Vagina (tissue), 2 donors: ENCODE data around the gene NT5C3A. TPM values are rescaled to one million over a fixed set of nuclear protein-coding genes. Genes with fewer than 3 reads are reported as not detected.

Source experiments
- DNase-seq, 2 donors: peaks; one replicate each; pipeline ENCODE4 v3.0.0-alpha.2; 2017; ENCODE audit errors: extremely low spot score in 2 of 2
- H3K27ac ChIP-seq: fragments of 200-600 bp; sonication (generic); one replicate; pipeline ENCODE4 v1.5.1; 2019
- H3K27me3 ChIP-seq: fragments of 200-600 bp; sonication (generic); one replicate; pipeline ENCODE4 v1.5.1; 2019
- H3K36me3 ChIP-seq, 2 donors: fragments of 200-600 bp; sonication (generic); one replicate each; pipeline ENCODE4 v1.5.1; 2017 to 2019
- H3K4me1 ChIP-seq: fragments of 200-600 bp; sonication (generic); one replicate; pipeline ENCODE4 v1.5.1; 2019
- H3K4me3 ChIP-seq, 2 donors: fragments of 200-600 bp; sonication (generic); 1 replicate in 1 of 2; 2 replicates in 1 of 2; pipeline ENCODE4 v1.5.1; 2016 to 2019
- H3K9me3 ChIP-seq: fragments of 200-600 bp; sonication (generic); one replicate; pipeline ENCODE4 v1.5.1; 2019
- POLR2A ChIP-seq, 2 donors: fragments of 450-650 bp; IDR thresholded peaks; one replicate each; pipeline ENCODE4 v1.6.1; 2017; ENCODE audit warnings: antibody characterized with exemption in 2 of 2, mild to moderate bottlenecking in 2 of 2, moderate library complexity in 2 of 2
- POLR2AphosphoS5 ChIP-seq, 2 donors: sonication (generic); formaldehyde crosslinking; IDR thresholded peaks; one replicate each; pipeline ENCODE4 v1.9.0; 2017; ENCODE audit warnings: antibody characterized with exemption in 2 of 2, mild to moderate bottlenecking in 2 of 2, low read depth in 1 of 2; ENCODE audit not compliant: insufficient read depth in 1 of 2
- intact Hi-C: fragments of 100-400 bp; cut with DNase I; formaldehyde crosslinking; loops from one replicate; pipeline ENCODE4 v1.15.1; 2023
- total RNA-seq: library from RNA; depleted of rRNA; stranded (reverse); fragments of >200 nt; gene quantifications from one replicate; pipeline ENCODE4 v1.2.3, GENCODE V29; 2016
- TF ChIP-seq, protein P1 (sequence below), 3 experiments: fragments of 450-650 bp in 2 of 3; fragments of 200-600 bp in 1 of 3; sonication (generic) in 1 of 3; IDR thresholded peaks; one replicate each; pipeline ENCODE4 v1.5.1; 2017 to 2019; ENCODE audit warnings: antibody characterized with exemption in 3 of 3, mild to moderate bottlenecking in 2 of 3, moderate library complexity in 2 of 3

NT5C3A gene
- total RNA-seq, 1 donor from 2014 or later, result 17.2 TPM

DNA sequence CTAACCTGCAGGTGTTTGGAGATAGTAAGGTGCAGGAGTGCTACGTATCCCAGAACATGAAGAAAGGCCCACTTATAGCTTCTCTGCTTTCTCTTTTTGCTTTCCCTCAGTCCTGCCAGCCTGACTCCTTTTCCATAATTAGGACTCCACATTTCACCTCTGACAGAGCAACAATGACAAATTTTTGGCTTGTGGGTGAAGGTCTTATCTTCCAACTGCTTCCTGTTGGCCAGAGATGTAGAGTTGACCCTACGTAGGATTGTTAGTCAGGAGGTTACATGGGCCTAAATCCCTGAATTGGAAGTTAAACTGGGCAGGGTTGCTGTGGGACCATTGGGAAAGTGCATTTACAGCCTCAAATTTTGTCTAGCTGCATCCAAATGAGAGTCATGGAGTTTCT lies 25.3 kb upstream of the NT5C3A start:
- H3K4me1 ChIP-seq, result no peaks in the 10 kb centered on the region
- H3K27ac ChIP-seq, result no peak overlapping the region
- intact Hi-C loops, result no loop called here
- TF ChIP-seq POLR2AphosphoS5 (IDR thresholded peaks at IDR 0.05; ENCODE audit: insufficient read depth in 1 of 2, low read depth in 1 of 2) (no peak), POLR2A (IDR thresholded peaks at IDR 0.05) (no peak)
- TF ChIP-seq, protein P1, sequence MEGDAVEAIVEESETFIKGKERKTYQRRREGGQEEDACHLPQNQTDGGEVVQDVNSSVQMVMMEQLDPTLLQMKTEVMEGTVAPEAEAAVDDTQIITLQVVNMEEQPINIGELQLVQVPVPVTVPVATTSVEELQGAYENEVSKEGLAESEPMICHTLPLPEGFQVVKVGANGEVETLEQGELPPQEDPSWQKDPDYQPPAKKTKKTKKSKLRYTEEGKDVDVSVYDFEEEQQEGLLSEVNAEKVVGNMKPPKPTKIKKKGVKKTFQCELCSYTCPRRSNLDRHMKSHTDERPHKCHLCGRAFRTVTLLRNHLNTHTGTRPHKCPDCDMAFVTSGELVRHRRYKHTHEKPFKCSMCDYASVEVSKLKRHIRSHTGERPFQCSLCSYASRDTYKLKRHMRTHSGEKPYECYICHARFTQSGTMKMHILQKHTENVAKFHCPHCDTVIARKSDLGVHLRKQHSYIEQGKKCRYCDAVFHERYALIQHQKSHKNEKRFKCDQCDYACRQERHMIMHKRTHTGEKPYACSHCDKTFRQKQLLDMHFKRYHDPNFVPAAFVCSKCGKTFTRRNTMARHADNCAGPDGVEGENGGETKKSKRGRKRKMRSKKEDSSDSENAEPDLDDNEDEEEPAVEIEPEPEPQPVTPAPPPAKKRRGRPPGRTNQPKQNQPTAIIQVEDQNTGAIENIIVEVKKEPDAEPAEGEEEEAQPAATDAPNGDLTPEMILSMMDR (IDR thresholded peaks at IDR 0.05), result no peak
- H3K36me3 ChIP-seq, result no peaks in the 10 kb centered on the region
- H3K27me3 ChIP-seq, result no peaks in the 10 kb centered on the region
- DNase-seq, result no peak
- no peak overlapping the region for H3K4me3 ChIP-seq
- no peaks in the 10 kb centered on the region for H3K9me3 ChIP-seq

DNA sequence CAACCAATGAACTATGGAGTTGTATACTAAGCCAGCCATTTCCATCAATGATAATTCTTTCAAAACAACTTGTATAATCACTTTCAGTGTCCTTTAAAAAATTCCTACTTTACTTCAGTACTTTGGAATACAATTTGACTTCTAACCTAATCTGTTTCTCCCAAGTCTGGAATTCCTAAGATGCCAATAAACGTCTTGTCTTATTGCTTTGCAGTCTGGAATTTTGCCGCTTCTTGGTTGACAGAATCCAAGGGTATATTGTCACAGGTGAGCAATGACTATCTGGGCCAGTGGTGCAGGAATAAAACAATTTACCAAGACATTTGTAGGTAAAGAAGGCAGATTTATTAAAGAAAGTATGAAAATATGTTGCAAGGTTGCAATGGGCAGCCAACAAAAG lies 24.8 kb upstream of the NT5C3A start:
- intact Hi-C loops, result no loop called here
- Histone ChIP-seq H3K27ac (no peak overlapping the region), H3K4me3 (no peak overlapping the region), H3K4me1 (no peaks in the 10 kb centered on the region), H3K36me3 (no peaks in the 10 kb centered on the region), H3K9me3 (no peaks in the 10 kb centered on the region), H3K27me3 (no peaks in the 10 kb centered on the region)
- TF ChIP-seq POLR2A (IDR thresholded peaks at IDR 0.05) (no peak), POLR2AphosphoS5 (IDR thresholded peaks at IDR 0.05; ENCODE audit: insufficient read depth in 1 of 2, low read depth in 1 of 2) (no peak)
- TF ChIP-seq, protein P1 (IDR thresholded peaks at IDR 0.05), result no peak
- no peak for DNase-seq

DNA sequence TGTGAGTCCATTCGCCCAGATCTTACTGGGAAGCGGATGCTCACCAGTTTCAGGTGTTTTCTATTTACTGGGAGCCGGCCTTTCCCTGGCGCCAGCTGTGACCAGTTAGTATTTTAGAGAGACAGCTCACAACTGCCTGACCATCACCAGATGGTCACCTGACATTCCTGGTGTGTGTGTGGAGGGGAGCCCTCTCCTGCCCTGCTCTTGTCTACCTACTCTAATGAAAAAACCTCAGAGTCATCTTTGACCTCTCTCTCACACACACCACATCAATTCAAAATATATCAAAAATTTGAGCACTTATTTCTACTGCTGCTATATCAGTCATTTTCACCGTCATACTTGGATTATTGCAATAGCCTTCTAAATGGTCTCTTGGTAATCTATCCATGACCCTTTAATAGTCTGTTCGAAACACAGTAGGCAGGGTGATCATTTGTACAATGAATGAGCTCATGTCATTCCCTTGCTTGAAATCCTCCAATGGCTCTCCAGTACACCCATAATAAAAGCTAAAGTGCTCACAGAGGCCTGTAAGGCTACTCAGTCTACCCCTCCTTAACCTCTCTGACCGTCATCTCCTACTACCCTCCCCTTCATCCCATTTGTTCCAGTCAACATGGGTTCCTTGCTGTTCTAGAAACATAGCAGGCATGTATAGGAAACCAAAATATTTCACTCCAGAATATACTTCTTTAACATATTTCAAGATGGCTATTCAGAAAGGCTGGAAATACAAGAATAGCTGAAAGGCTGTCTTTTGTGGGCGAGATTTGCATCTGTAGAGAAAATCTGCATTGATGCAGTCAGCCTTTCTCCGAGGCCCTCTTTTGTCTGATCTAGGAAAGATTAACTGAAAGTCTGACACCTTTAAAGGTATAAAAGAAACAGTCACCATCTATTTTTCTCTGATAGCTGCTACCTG lies 17.5 kb upstream of the NT5C3A start:
- DNase-seq, result no peak
- intact Hi-C loops, result no loop called here

DNA sequence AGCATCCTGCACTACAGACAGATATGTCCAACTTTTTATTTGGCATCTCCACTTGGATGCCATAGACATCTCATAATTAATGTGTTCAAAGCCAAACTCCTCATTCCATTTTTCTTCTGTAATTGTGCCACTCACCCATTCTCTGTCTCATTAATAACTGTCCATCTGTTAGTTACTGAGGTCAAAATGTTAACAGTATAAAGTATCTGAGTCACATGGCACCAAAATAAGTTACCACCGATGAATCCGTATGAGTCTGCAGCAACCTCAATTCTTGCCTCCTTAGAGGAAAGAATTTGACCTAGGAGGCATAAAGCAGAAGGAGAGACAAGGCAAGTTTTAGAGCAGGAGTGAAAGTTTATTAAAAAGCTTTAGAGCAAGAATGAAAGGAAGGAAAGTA lies 16.5 kb upstream of the NT5C3A start:
- TF ChIP-seq, protein P1 (IDR thresholded peaks at IDR 0.05), result no peak
- no peak for TF ChIP-seq POLR2AphosphoS5 (IDR thresholded peaks at IDR 0.05; ENCODE audit: insufficient read depth in 1 of 2, low read depth in 1 of 2)
- no peak for TF ChIP-seq POLR2A (IDR thresholded peaks at IDR 0.05)
- H3K36me3 ChIP-seq, result no peaks in the 10 kb centered on the region
- no peaks in the 10 kb centered on the region for H3K4me1 ChIP-seq
- no peak for DNase-seq
- intact Hi-C loops, result no loop called here
- H3K27me3 ChIP-seq, result no peaks in the 10 kb centered on the region
- no peaks in the 10 kb centered on the region for H3K9me3 ChIP-seq
- no peak overlapping the region for H3K4me3 ChIP-seq
- H3K27ac ChIP-seq, result no peak overlapping the region

More for the DNA sequence above, 17.5 kb upstream of the NT5C3A start:
- no peak overlapping the region for H3K27ac ChIP-seq
- H3K4me1 ChIP-seq, result no peaks in the 10 kb centered on the region
- H3K27me3 ChIP-seq, result no peaks in the 10 kb centered on the region
- no peak overlapping the region for H3K4me3 ChIP-seq
- TF ChIP-seq POLR2A (IDR thresholded peaks at IDR 0.05) (no peak), POLR2AphosphoS5 (IDR thresholded peaks at IDR 0.05; ENCODE audit: insufficient read depth in 1 of 2, low read depth in 1 of 2) (no peak)
- TF ChIP-seq, protein P1 (IDR thresholded peaks at IDR 0.05), result no peak
- H3K9me3 ChIP-seq, result no peaks in the 10 kb centered on the region
- H3K36me3 ChIP-seq, result no peaks in the 10 kb centered on the region

DNA sequence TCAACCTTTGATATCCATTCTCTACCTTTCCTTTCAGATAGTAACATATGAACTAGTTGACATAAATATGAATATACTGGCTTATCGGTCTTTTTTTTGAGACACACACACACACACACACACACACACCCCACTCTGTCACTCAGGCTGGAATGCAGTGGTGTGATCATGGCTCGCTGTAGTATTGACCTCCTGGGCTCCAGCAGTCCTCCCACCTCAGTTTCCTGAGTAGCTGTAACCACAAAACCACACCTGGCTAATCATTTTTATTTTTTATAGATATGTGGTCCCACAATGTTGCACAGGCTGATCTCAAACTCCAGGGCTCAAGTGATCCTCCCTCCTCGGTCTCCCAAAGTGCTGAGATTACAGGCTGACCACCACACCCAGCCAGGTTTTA lies 14.2 kb upstream of the NT5C3A start:
- no peak for DNase-seq
- H3K4me3 ChIP-seq, result no peak overlapping the region
- no peaks in the 10 kb centered on the region for H3K4me1 ChIP-seq
- no peaks in the 10 kb centered on the region for H3K36me3 ChIP-seq
- intact Hi-C loops, result no loop called here
- TF ChIP-seq POLR2A (IDR thresholded peaks at IDR 0.05) (no peak), POLR2AphosphoS5 (IDR thresholded peaks at IDR 0.05; ENCODE audit: insufficient read depth in 1 of 2, low read depth in 1 of 2) (no peak)
- TF ChIP-seq, protein P1 (IDR thresholded peaks at IDR 0.05), result no peak
- H3K9me3 ChIP-seq, result no peaks in the 10 kb centered on the region
- no peaks in the 10 kb centered on the region for H3K27me3 ChIP-seq
- H3K27ac ChIP-seq, result no peak overlapping the region
